ENCODE measurements around the gene KRTAP5-3. TPM values are rescaled to one million over a fixed set of nuclear protein-coding genes. Genes with fewer than 3 reads are reported as not detected.

The KRTAP5-3 gene
- total RNA-seq, 1 experiment from 2014 or later, result not detected

DNA sequence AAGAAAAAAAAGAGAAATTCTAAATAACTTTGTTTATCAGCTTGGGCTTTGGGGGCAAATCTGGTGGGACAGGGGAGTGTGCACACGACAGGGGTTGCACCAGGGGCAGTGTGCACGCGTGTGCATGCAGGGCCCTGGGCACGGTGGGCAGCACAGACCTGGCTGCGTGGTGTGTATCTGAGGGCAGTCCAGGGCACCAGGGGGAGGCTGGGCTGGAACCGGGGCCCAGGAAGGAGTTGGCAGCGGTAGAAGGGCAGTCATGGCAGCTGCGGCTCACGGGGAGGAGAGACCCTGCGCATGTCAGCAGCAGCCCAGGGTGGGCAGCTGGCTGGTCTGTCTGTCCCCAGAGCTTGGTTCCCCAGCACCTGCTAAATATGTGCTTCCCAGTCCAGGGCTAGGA is 25.6 kb upstream of the KRTAP5-3 start:
- no peaks in the 10 kb centered on the region for H3K79me2 ChIP-seq (ENCODE audit: insufficient read depth, low read length)
- no peak overlapping the region for H2BK15ac ChIP-seq (ENCODE audit: low read depth, low read length)
- Mint-ChIP-seq H3K36me3 (ENCODE audit: insufficient read depth in 1 of 3, low read depth in 3 of 3) (no peaks in the 10 kb centered on the region), H3K27ac (no peak overlapping the region), H3K4me1 (peaks cover 6% of the 10 kb centered on the region in 2 experiments), H3K9me3 (no peaks in the 10 kb centered on the region), H3K27me3 (ENCODE audit: low read depth) (peaks cover 55% of the 10 kb centered on the region), H3K4me3 (no peak overlapping the region)
- DNase-seq, result no peak
- no peak overlapping the region for H3K9ac ChIP-seq (ENCODE audit: extremely low read depth, insufficient read length, low read length)
- no peaks in the 10 kb centered on the region for H3K79me1 ChIP-seq (ENCODE audit: insufficient read depth, low read depth, low read length, poor library complexity, severe bottlenecking)
- H3K27me3 ChIP-seq (ENCODE audit: insufficient read depth, low read length), result no peaks in the 10 kb centered on the region; the same call in 1 of the 2 replicates
- H2BK20ac ChIP-seq (ENCODE audit: low read depth, low read length, poor library complexity, severe bottlenecking), result no peak overlapping the region
- TF ChIP-seq, protein P1, sequence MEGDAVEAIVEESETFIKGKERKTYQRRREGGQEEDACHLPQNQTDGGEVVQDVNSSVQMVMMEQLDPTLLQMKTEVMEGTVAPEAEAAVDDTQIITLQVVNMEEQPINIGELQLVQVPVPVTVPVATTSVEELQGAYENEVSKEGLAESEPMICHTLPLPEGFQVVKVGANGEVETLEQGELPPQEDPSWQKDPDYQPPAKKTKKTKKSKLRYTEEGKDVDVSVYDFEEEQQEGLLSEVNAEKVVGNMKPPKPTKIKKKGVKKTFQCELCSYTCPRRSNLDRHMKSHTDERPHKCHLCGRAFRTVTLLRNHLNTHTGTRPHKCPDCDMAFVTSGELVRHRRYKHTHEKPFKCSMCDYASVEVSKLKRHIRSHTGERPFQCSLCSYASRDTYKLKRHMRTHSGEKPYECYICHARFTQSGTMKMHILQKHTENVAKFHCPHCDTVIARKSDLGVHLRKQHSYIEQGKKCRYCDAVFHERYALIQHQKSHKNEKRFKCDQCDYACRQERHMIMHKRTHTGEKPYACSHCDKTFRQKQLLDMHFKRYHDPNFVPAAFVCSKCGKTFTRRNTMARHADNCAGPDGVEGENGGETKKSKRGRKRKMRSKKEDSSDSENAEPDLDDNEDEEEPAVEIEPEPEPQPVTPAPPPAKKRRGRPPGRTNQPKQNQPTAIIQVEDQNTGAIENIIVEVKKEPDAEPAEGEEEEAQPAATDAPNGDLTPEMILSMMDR (conservative IDR thresholded peaks at IDR 0.05), result no peak
- no peak overlapping the region for H4K91ac ChIP-seq (ENCODE audit: insufficient read length, low read depth, low read length)
- H2BK120ac ChIP-seq (ENCODE audit: low read depth, low read length, poor library complexity, severe bottlenecking), result no peak overlapping the region
- H2BK12ac ChIP-seq (ENCODE audit: insufficient read length, low read depth, low read length), result no peak overlapping the region
- no peak overlapping the region for H3K14ac ChIP-seq (ENCODE audit: insufficient read depth, low read length)
- H3K27ac ChIP-seq (ENCODE audit: insufficient read length, low read depth, low read length), result no peak overlapping the region
- no peak overlapping the region for H3K4ac ChIP-seq (ENCODE audit: low read depth, low read length)
- no peak overlapping the region for H3K23ac ChIP-seq (ENCODE audit: insufficient read length, low read depth, low read length)
- H2AFZ ChIP-seq (ENCODE audit: low read length), result no peak overlapping the region
- H2AK5ac ChIP-seq (ENCODE audit: insufficient read length, low read length), result no peak overlapping the region
- no CpG with 5 or more reads among the region's 10 CpGs for WGBS (ENCODE audit: extremely low coverage, insufficient read length, low lambda C conversion rate)
- H2BK5ac ChIP-seq (ENCODE audit: insufficient read length, low read length), result no peak overlapping the region
- H3T11ph ChIP-seq (ENCODE audit: low read length), result no peak overlapping the region
- H3K9me3 ChIP-seq (ENCODE audit: control insufficient read depth, low read depth, low read length), result no peaks in the 10 kb centered on the region
- no peak overlapping the region for H3K18ac ChIP-seq (ENCODE audit: insufficient read length, low read depth, low read length)
- no peaks in the 10 kb centered on the region; the same call in 1 of the 2 replicates for H3K4me1 ChIP-seq (ENCODE audit: insufficient read depth, low read length)
- no peak overlapping the region for H4K8ac ChIP-seq (replicated peaks; ENCODE audit: insufficient read length, low read depth, low read length)
- H3K56ac ChIP-seq (ENCODE audit: insufficient read length, low read depth, low read length), result no peak overlapping the region
- H4K20me1 ChIP-seq (ENCODE audit: control insufficient read depth, insufficient read depth, insufficient read length), result no peaks in the 10 kb centered on the region
- H3K4me2 ChIP-seq (ENCODE audit: insufficient read depth, insufficient read length, low read length), result no peak overlapping the region
- no peaks in the 10 kb centered on the region for H3K23me2 ChIP-seq (ENCODE audit: insufficient read length, low read depth, low read length, poor library complexity, severe bottlenecking)
- no peak overlapping the region for H4K5ac ChIP-seq (ENCODE audit: insufficient read length, low read depth, low read length)
